HepG2 (cell line): ENCODE results near the gene MIER2. TPM values are rescaled to one million over a fixed set of nuclear protein-coding genes. Genes with fewer than 3 reads are reported as not detected.

Experiments
- ATAC-seq: fragments of 200-7000 bp; cut with Tn5 transposase; 3 replicates; pipeline ENCODE4 v1.9.1; 2020; ENCODE audit warnings: mild to moderate bottlenecking, moderate library complexity
- BruUV-seq: library from RNA; stranded (reverse); fragments of 400-500 nt; replicated peaks from 2 replicates; lab custom pipeline; 2021; lab: Mats Ljungman, UMichigan
- CTCF ChIA-PET: fragments of 300-600 bp; formaldehyde crosslinking; extraction: SDS; loops from one replicate; lab custom pipeline; 2021; ENCODE audit warnings: low total read pairs, inconsistent platforms, low intra/inter-chr PET ratio; lab: Yijun Ruan, JAX
- POLR2A ChIA-PET: fragments of 350-600 bp; sonication (Branson Sonifier 250); formaldehyde crosslinking; loops from one replicate; lab custom pipeline; 2020; ENCODE audit warnings: antibody characterized with exemption, inconsistent platforms; lab: Yijun Ruan, JAX
- DNase-seq: peaks from one replicate; pipeline ENCODE4 v3.0.0-alpha.2; 2015; ENCODE audit warnings: low spot score
- FAIRE-seq: peaks from 3 replicates; lab custom pipeline; 2011; peaks lifted over from hg19 to GRCh38; lab: Jason Lieb, UNC
- H2AFZ ChIP-seq: one replicate; pipeline ENCODE4 v1.6.1; 2011; ENCODE audit warnings: low read length, inconsistent platforms
- H3K27ac ChIP-seq: fragments of 300-600 bp; 3 replicates; pipeline ENCODE4 v1.8.0; 2011; ENCODE audit warnings: mixed run types, mild to moderate bottlenecking, mixed read lengths, low read length, inconsistent platforms; ENCODE audit not compliant: insufficient read depth; ENCODE audit errors: extremely low read length
- H3K27me3 ChIP-seq, 2 experiments: fragments of 200-600 bp in 1 of 2; 2 replicates in 1 of 2; 3 replicates in 1 of 2; pipeline versions ENCODE4 v1.6.0 to v1.8.0; 2011; ENCODE audit warnings: low read length in 2 of 2, mild to moderate bottlenecking in 2 of 2, moderate library complexity in 2 of 2, inconsistent platforms in 1 of 2; ENCODE audit not compliant: insufficient read depth in 2 of 2, control insufficient read depth in 1 of 2
- H3K36me3 ChIP-seq, 2 experiments: fragments of 200-600 bp in 1 of 2; replicated peaks in 1 of 2; 2 replicates in 1 of 2; 3 replicates in 1 of 2; pipeline versions ENCODE4 v1.5.1 to v1.8.0; 2011; ENCODE audit warnings: low read length in 2 of 2, inconsistent platforms in 1 of 2; ENCODE audit not compliant: insufficient read depth in 2 of 2, control insufficient read depth in 1 of 2
- H3K4me1 ChIP-seq: 2 replicates; pipeline ENCODE4 v1.5.1; 2012; ENCODE audit warnings: low read length, inconsistent platforms; ENCODE audit not compliant: insufficient read depth
- H3K4me2 ChIP-seq: 2 replicates; pipeline ENCODE4 v1.6.0; 2011; ENCODE audit warnings: low read depth, low read length, inconsistent platforms
- H3K4me3 ChIP-seq, 3 experiments: fragments of 200-600 bp in 1 of 3; sonication (generic), shearing (Covaris generic) in 1 of 3; replicated peaks in 1 of 3; 2 replicates each; pipeline ENCODE4 v1.5.1; 2011 to 2016; ENCODE audit warnings: low read length in 3 of 3, inconsistent platforms in 2 of 3, low read depth in 2 of 3, mild to moderate bottlenecking in 2 of 3, control low read depth in 1 of 3, mixed read lengths in 1 of 3; ENCODE audit not compliant: insufficient read depth in 1 of 3
- H3K79me2 ChIP-seq: one replicate; pipeline ENCODE4 v1.6.1; 2011; ENCODE audit warnings: low read length, inconsistent platforms; ENCODE audit not compliant: insufficient read depth
- H3K9ac ChIP-seq: 2 replicates; pipeline ENCODE4 v1.6.0; 2011; ENCODE audit warnings: mild to moderate bottlenecking, low read depth, low read length, inconsistent platforms; ENCODE audit not compliant: insufficient read depth
- H3K9me3 ChIP-seq: 2 replicates; pipeline ENCODE4 v1.5.1; 2012; ENCODE audit warnings: mild to moderate bottlenecking, low read length
- H4K20me1 ChIP-seq: 2 replicates; pipeline ENCODE4 v1.6.0; 2011; ENCODE audit warnings: inconsistent platforms, mild to moderate bottlenecking, low read length, moderate library complexity; ENCODE audit not compliant: insufficient read depth
- EZH2 ChIP-seq: conservative IDR thresholded peaks from 2 replicates; pipeline ENCODE4 v1.6.1; 2012; ENCODE audit warnings: mild to moderate bottlenecking, low read depth, low read length, moderate library complexity
- ZFX ChIP-seq: sonication (generic); formaldehyde crosslinking; IDR thresholded peaks from 2 replicates; pipeline ENCODE4 v1.4.0; 2020; ENCODE audit warnings: mild to moderate bottlenecking, low read depth, missing genetic modification reagents, moderate library complexity
- ZNF616 ChIP-seq: sonication (generic); formaldehyde crosslinking; IDR thresholded peaks from 2 replicates; pipeline ENCODE4 v1.5.0; 2020; ENCODE audit warnings: low read depth, mild to moderate bottlenecking, missing genetic modification reagents
- ZNF652 ChIP-seq: IDR thresholded peaks from 2 replicates; pipeline ENCODE4 v1.6.1; 2016; ENCODE audit warnings: low read depth, borderline replicate concordance
- ZNF788 ChIP-seq: sonication (generic); formaldehyde crosslinking; IDR thresholded peaks from 2 replicates; pipeline ENCODE4 v1.5.0; 2020; ENCODE audit warnings: mild to moderate bottlenecking, missing genetic modification reagents, borderline replicate concordance
- WGBS: methylation state at CpG from one replicate; pipeline ENCODE4 v1.1.6; 2017; ENCODE audit warnings: low lambda C conversion rate; 5-methylcytosine and 5-hydroxymethylcytosine counted together
- in situ Hi-C: cut with HindIII; loops from 2 replicates; pipeline ENCODE4 v1.10.0; 2017; ENCODE audit warnings: low pct_unique_long_range_greater_than_20kb; ENCODE audit not compliant: extremely low pct_ligation_motif_present
- intact Hi-C: fragments of 100-400 bp; cut with micrococcal nuclease; formaldehyde crosslinking; loops from one replicate; pipeline ENCODE4 v1.10.0; 2022; ENCODE audit not compliant: unreplicated experiment
- polyA plus RNA-seq, 8 experiments: library from polyadenylated mRNA; depleted of rRNA in 3 of 8; stranded (reverse) in 7 of 8; unstranded in 1 of 8; fragments of >200 nt; fragmentation: Illumina TruSeq in 4 of 8; extraction: Trizol in 4 of 8; gene quantifications; 2 replicates each; pipeline versions ENCODE4 v1.2.1 to v1.2.3, GENCODE V29; 2011 to 2016; ENCODE audit warnings: low read depth in 4 of 8, missing spikeins in 1 of 8, mixed read lengths in 1 of 8; ENCODE audit not compliant: insufficient read depth in 1 of 8
- total RNA-seq, 5 experiments: library from RNA; depleted of rRNA; stranded (reverse); fragments of >200 nt; fragmentation: Illumina TruSeq; extraction: Trizol; gene quantifications; 2 replicates each; pipeline ENCODE4 v1.2.3, GENCODE V29; 2016; ENCODE audit warnings: low read depth in 1 of 5
- TF ChIP-seq, protein P1 (sequence below): sonication (generic); formaldehyde crosslinking; IDR thresholded peaks from 2 replicates; pipeline ENCODE4 v1.4.0; 2020; ENCODE audit warnings: mild to moderate bottlenecking, missing genetic modification reagents
- TF ChIP-seq, protein P2 (sequence below): sonication (generic); formaldehyde crosslinking; IDR thresholded peaks from 2 replicates; pipeline ENCODE4 v1.5.0; 2020; ENCODE audit warnings: mild to moderate bottlenecking, missing genetic modification reagents, borderline replicate concordance

MIER2 gene
- total and polyA plus RNA-seq, 2 of the 13 experiments (the other 11 are each of a cell fraction or from before 2014, with no cell fraction given): 9.6 to 25.7 TPM

DNA sequence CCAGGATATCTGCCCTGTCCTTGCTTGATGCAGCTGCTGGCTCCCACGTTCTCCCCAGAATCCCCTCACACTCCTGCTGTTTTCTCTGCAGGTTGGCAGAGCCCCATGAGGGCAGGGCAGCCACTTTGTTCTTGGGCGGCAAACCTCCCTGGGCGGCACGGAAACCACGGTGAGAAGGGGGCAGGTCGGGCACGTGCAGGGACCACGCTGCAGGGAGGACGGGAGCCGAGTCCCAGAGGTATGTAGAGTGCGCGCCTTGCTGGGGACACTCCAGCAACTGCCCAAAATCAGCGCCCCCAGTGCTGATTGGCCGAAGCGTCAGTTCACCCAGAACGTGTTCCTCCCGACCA, 30.3 kb upstream of the MIER2 start:
- ChIA-PET POLR2A (no interaction called here), CTCF (no interaction called here)
- in situ Hi-C loops: no loop called here
- Histone ChIP-seq H3K4me1 (no peaks in the 10 kb centered on the region), H3K27me3 (peaks cover 20 to 76% of the 10 kb centered on the region in 2 experiments), H3K9me3 (no peaks in the 10 kb centered on the region), H3K4me2 (no peak overlapping the region), H3K79me2 (no peaks in the 10 kb centered on the region), H2AFZ (no peak overlapping the region), H3K9ac (no peak overlapping the region), H4K20me1 (no peaks in the 10 kb centered on the region), H3K4me3 (no peak overlapping the region), H3K27ac (no peak overlapping the region), H3K36me3 (no peaks in the 10 kb centered on the region)
- no TSS peak for BruUV-seq
- no peak for FAIRE-seq
- WGBS: 42% methylated on average over 6 of the region's 17 CpGs
- DNase-seq: no peak
- TF ChIP-seq ZNF788 (no peak), EZH2 (peak; percentile 72; the same call in 1 of the 2 replicates)
- intact Hi-C loops: no loop called here
- no peak for ATAC-seq

- peaks cover 20 to 74% of the 10 kb centered on the region in 2 experiments for H3K27me3 ChIP-seq
- POLR2A ChIA-PET: no interaction called here
- ATAC-seq: no peak
- TF ChIP-seq, protein P1, sequence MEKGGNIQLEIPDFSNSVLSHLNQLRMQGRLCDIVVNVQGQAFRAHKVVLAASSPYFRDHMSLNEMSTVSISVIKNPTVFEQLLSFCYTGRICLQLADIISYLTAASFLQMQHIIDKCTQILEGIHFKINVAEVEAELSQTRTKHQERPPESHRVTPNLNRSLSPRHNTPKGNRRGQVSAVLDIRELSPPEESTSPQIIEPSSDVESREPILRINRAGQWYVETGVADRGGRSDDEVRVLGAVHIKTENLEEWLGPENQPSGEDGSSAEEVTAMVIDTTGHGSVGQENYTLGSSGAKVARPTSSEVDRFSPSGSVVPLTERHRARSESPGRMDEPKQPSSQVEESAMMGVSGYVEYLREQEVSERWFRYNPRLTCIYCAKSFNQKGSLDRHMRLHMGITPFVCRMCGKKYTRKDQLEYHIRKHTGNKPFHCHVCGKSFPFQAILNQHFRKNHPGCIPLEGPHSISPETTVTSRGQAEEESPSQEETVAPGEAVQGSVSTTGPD: no peak
- TF ChIP-seq ZFX (CRISPR knock-in tag) (no peak), ZNF652 (no peak), ZNF616 (CRISPR knock-in tag) (no peak)
- TF ChIP-seq, protein P2, sequence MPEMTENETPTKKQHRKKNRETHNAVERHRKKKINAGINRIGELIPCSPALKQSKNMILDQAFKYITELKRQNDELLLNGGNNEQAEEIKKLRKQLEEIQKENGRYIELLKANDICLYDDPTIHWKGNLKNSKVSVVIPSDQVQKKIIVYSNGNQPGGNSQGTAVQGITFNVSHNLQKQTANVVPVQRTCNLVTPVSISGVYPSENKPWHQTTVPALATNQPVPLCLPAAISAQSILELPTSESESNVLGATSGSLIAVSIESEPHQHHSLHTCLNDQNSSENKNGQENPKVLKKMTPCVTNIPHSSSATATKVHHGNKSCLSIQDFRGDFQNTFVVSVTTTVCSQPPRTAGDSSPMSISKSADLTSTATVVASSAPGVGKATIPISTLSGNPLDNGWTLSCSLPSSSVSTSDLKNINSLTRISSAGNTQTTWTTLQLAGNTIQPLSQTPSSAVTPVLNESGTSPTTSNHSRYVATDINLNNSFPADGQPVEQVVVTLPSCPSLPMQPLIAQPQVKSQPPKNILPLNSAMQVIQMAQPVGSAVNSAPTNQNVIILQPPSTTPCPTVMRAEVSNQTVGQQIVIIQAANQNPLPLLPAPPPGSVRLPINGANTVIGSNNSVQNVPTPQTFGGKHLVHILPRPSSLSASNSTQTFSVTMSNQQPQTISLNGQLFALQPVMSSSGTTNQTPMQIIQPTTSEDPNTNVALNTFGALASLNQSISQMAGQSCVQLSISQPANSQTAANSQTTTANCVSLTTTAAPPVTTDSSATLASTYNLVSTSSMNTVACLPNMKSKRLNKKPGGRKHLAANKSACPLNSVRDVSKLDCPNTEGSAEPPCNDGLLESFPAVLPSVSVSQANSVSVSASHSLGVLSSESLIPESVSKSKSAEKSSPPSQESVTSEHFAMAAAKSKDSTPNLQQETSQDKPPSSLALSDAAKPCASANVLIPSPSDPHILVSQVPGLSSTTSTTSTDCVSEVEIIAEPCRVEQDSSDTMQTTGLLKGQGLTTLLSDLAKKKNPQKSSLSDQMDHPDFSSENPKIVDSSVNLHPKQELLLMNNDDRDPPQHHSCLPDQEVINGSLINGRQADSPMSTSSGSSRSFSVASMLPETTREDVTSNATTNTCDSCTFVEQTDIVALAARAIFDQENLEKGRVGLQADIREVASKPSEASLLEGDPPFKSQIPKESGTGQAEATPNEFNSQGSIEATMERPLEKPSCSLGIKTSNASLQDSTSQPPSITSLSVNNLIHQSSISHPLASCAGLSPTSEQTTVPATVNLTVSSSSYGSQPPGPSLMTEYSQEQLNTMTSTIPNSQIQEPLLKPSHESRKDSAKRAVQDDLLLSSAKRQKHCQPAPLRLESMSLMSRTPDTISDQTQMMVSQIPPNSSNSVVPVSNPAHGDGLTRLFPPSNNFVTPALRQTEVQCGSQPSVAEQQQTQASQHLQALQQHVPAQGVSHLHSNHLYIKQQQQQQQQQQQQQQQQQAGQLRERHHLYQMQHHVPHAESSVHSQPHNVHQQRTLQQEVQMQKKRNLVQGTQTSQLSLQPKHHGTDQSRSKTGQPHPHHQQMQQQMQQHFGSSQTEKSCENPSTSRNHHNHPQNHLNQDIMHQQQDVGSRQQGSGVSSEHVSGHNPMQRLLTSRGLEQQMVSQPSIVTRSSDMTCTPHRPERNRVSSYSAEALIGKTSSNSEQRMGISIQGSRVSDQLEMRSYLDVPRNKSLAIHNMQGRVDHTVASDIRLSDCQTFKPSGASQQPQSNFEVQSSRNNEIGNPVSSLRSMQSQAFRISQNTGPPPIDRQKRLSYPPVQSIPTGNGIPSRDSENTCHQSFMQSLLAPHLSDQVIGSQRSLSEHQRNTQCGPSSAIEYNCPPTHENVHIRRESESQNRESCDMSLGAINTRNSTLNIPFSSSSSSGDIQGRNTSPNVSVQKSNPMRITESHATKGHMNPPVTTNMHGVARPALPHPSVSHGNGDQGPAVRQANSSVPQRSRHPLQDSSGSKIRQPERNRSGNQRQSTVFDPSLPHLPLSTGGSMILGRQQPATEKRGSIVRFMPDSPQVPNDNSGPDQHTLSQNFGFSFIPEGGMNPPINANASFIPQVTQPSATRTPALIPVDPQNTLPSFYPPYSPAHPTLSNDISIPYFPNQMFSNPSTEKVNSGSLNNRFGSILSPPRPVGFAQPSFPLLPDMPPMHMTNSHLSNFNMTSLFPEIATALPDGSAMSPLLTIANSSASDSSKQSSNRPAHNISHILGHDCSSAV (CRISPR knock-in tag): no peak
Observed at GRCh38 chr19:374183-374885, 29.7 kb upstream of the MIER2 start.

More at GRCh38 chr19:374183-374885, 29.7 kb upstream of the MIER2 start:
- in situ Hi-C loops (no loop called here), intact Hi-C loops (no loop called here)
- Histone ChIP-seq H4K20me1 (no peaks in the 10 kb centered on the region), H3K9me3 (no peaks in the 10 kb centered on the region), H3K36me3 (no peaks in the 10 kb centered on the region), H3K27ac (no peak overlapping the region), H3K4me3 (no peak overlapping the region), H3K4me1 (no peaks in the 10 kb centered on the region), H2AFZ (no peak overlapping the region), H3K4me2 (no peak overlapping the region), H3K79me2 (no peaks in the 10 kb centered on the region), H3K9ac (no peak overlapping the region)
- CTCF ChIA-PET: no interaction called here
- FAIRE-seq (no peak), DNase-seq (no peak)
- no TSS peak for BruUV-seq
- WGBS: 22% methylated on average over 22 of the region's 23 CpGs
